C4-2B (cell line): Measurements from ENCODE around the gene GTF3C2.

Source experiments
- ZFX ChIP-seq: fragments of 450-650 bp; IDR thresholded peaks from 2 replicates; pipeline ENCODE4 v1.6.1; 2017
- TF ChIP-seq, protein P1 (sequence below): fragments of 450-650 bp; conservative IDR thresholded peaks from 2 replicates; pipeline ENCODE4 v1.5.1; 2017; ENCODE audit warnings: mild to moderate bottlenecking

GRCh38 chr2:27298391-27299080 is 58.0 kb downstream of the GTF3C2 start:
- TF ChIP-seq, protein P1, sequence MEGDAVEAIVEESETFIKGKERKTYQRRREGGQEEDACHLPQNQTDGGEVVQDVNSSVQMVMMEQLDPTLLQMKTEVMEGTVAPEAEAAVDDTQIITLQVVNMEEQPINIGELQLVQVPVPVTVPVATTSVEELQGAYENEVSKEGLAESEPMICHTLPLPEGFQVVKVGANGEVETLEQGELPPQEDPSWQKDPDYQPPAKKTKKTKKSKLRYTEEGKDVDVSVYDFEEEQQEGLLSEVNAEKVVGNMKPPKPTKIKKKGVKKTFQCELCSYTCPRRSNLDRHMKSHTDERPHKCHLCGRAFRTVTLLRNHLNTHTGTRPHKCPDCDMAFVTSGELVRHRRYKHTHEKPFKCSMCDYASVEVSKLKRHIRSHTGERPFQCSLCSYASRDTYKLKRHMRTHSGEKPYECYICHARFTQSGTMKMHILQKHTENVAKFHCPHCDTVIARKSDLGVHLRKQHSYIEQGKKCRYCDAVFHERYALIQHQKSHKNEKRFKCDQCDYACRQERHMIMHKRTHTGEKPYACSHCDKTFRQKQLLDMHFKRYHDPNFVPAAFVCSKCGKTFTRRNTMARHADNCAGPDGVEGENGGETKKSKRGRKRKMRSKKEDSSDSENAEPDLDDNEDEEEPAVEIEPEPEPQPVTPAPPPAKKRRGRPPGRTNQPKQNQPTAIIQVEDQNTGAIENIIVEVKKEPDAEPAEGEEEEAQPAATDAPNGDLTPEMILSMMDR = no peak
- TF ChIP-seq ZFX = no peak
